ENCODE data around the gene APBB1. TPM values are rescaled to one million over a fixed set of nuclear protein-coding genes. Genes with fewer than 3 reads are reported as not detected.

Gene APBB1
- total RNA-seq, 4 donors from 2014 or later, result 15.8 to 26.2 (median 17.2) TPM

DNA sequence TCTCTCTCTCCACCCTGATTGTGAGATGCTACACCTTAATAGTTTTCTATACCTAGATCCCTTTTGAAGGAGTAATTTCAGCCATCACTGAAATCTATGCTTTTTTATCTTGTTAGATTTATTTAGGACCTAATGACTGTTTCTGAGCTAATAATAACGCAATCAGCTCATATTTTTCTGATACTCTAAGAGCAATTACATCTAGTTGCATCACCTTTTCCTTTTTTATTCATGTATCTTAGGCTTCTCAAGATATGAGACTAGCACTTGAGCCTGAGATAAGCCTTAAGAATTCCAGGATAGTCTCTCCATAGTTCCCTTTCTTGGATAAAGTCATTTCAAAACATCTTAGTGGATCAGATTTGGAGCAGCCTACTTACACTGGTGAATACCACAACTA, 73.5 kb downstream of the APBB1 start:
- TF ChIP-seq POLR2A (IDR thresholded peaks at IDR 0.05) (no peak), POLR2AphosphoS5 (IDR thresholded peaks at IDR 0.05) (no peak), EP300 (IDR thresholded peaks at IDR 0.05) (no peak), CTCF (IDR thresholded peaks at IDR 0.05) (no peak)
- Histone ChIP-seq H3K9me3 (no peaks in the 10 kb centered on the region), H3K27ac (no peak overlapping the region), H3K4me3 (no peak overlapping the region), H3K36me3 (no peaks in the 10 kb centered on the region), H3K27me3 (no peaks in the 10 kb centered on the region), H3K4me1 (no peaks in the 10 kb centered on the region)
- WGBS, result 91% methylated on average over 1 of the region's 1 CpG
- DNase-seq (ENCODE audit: low spot score in 2 of 2), result no peak

Other genes with a start within 250 kb of the APBB1 start
- not detected for gene OR52B2, start 248.8 kb downstream of the APBB1 start, total RNA-seq
- not detected for gene OR52W1, start 219.9 kb downstream of the APBB1 start, total RNA-seq
- not detected for gene C11orf42, start 213.5 kb downstream of the APBB1 start, total RNA-seq
- gene FHIP1B, start 184.5 kb downstream of the APBB1 start, total RNA-seq, result 100 to 1,000 TPM in 2 of 4 donors, 10 to 100 TPM in 2; 67.8 to 133 (median 90.9) TPM
- not detected for gene CNGA4, start 180.0 kb downstream of the APBB1 start, total RNA-seq
- gene CCKBR, start 159.3 kb downstream of the APBB1 start, total RNA-seq, result 1 to 10 TPM in 1 of 4 donors, under 1 TPM in 1, not detected in 2; 0.25 to 3.0 TPM
- gene CAVIN3, start 98.6 kb downstream of the APBB1 start, total RNA-seq, result 10 to 100 TPM; 28.1 to 51.6 (median 36.7) TPM
- gene SMPD1, start 28.6 kb downstream of the APBB1 start, total RNA-seq, result 10 to 100 TPM; 25.0 to 45.5 (median 40.8) TPM
- 10 to 100 TPM in 1 of 4 donors, 1 to 10 TPM in 2, under 1 TPM in 1; 0.47 to 15.5 (median 1.3) TPM for gene HPX, start 21.9 kb upstream of the APBB1 start, total RNA-seq
- 10 to 100 TPM; 20.0 to 40.2 (median 32.2) TPM for gene TRIM3, start 54.8 kb upstream of the APBB1 start, total RNA-seq
- 10 to 100 TPM; 66.3 to 87.5 (median 83.4) TPM for gene ARFIP2, start 62.2 kb upstream of the APBB1 start, total RNA-seq
- gene TIMM10B, start 62.4 kb upstream of the APBB1 start, total RNA-seq, result 10 to 100 TPM; 23.0 to 54.6 (median 32.0) TPM
- gene DNHD1, start 78.2 kb upstream of the APBB1 start, total RNA-seq, result 10 to 100 TPM in 2 of 4 donors, 1 to 10 TPM in 2; 6.2 to 32.0 (median 9.6) TPM
- 10 to 100 TPM; 15.9 to 33.6 (median 18.3) TPM for gene RRP8, start 184.5 kb upstream of the APBB1 start, total RNA-seq
- 10 to 100 TPM; 59.8 to 83.8 (median 71.5) TPM for gene ILK, start 184.7 kb upstream of the APBB1 start, total RNA-seq
- 10 to 100 TPM; 24.1 to 54.5 (median 40.1) TPM for gene TAF10, start 193.1 kb upstream of the APBB1 start, total RNA-seq
- 100 to 1,000 TPM in 2 of 4 donors, 10 to 100 TPM in 2; 56.1 to 126 (median 81.9) TPM for gene TPP1, start 200.3 kb upstream of the APBB1 start, total RNA-seq
- gene DCHS1, start 236.7 kb upstream of the APBB1 start, total RNA-seq, result 1 to 10 TPM; 3.9 to 9.0 (median 6.4) TPM

Data from suprapubic skin (tissue), 4 donors.